B cell (primary cell): ENCODE results near the gene TNFAIP8L1. TPM values are rescaled to one million over a fixed set of nuclear protein-coding genes. Genes with fewer than 3 reads are reported as not detected.

ENCODE experiments used
- ATAC-seq: fragments of 200-7000 bp; cut with Tn5 transposase; one replicate; pipeline ENCODE4 v1.10.0; 2021; ENCODE audit warnings: low read depth, mild to moderate bottlenecking, moderate number of reproducible peaks, moderate library complexity
- CTCF ChIA-PET: fragments of 350-600 bp; sonication (Branson Sonifier 250); formaldehyde crosslinking; loops from one replicate; lab custom pipeline; 2021; ENCODE audit warnings: antibody characterized with exemption, inconsistent platforms; lab: Charles Lee
- POLR2A ChIA-PET: fragments of 350-600 bp; sonication (Branson Sonifier 250); formaldehyde crosslinking; loops from one replicate; lab custom pipeline; 2021; ENCODE audit warnings: antibody characterized with exemption; lab: Charles Lee
- DNase-seq: peaks from one replicate; pipeline ENCODE4 v3.0.0; 2013
- H2AFZ ChIP-seq: 2 replicates; pipeline ENCODE4 v1.6.1; 2012; ENCODE audit warnings: mild to moderate bottlenecking, low read depth, low read length; ENCODE audit not compliant: insufficient read depth, poor library complexity, severe bottlenecking
- H3K27ac ChIP-seq, 2 donors: 1 replicate in 1 of 2; 2 replicates in 1 of 2; pipeline ENCODE4 v1.5.1; 2012 to 2013; ENCODE audit warnings: low read length in 2 of 2, mild to moderate bottlenecking in 2 of 2, moderate library complexity in 1 of 2
- H3K27me3 ChIP-seq, 4 experiments: fragments of 200-600 bp in 1 of 4; sonication (generic) in 1 of 4; replicated peaks in 1 of 4; 1 replicate in 2 of 4; 2 replicates in 2 of 4; pipeline versions ENCODE4 v1.6.1 to v1.7.0; 2013 to 2016; ENCODE audit warnings: low read length in 3 of 4, mild to moderate bottlenecking in 2 of 4, mixed read lengths in 1 of 4, moderate library complexity in 1 of 4; ENCODE audit not compliant: insufficient read depth in 4 of 4, control insufficient read depth in 3 of 4; ENCODE audit errors: control extremely low read depth in 1 of 4
- H3K36me3 ChIP-seq, 2 experiments: replicated peaks in 1 of 2; 1 replicate in 1 of 2; 2 replicates in 1 of 2; pipeline versions ENCODE4 v1.6.1 to v1.7.1; 2013; ENCODE audit warnings: low read length in 1 of 2; ENCODE audit not compliant: insufficient read depth in 2 of 2, control insufficient read depth in 1 of 2; ENCODE audit errors: control extremely low read depth in 1 of 2, extremely low read depth in 1 of 2
- H3K4me1 ChIP-seq, 2 donors: fragments of 200-600 bp in 1 of 2; sonication (generic) in 1 of 2; 1 replicate in 1 of 2; 2 replicates in 1 of 2; pipeline versions ENCODE4 v1.5.1 to v1.6.1; 2013 to 2017; ENCODE audit warnings: low read length in 2 of 2; ENCODE audit not compliant: control insufficient read depth in 2 of 2, insufficient read depth in 2 of 2
- H3K4me2 ChIP-seq: replicated peaks from 2 replicates; pipeline ENCODE3; 2012; ENCODE audit warnings: mild to moderate bottlenecking, low read depth, low read length; ENCODE audit not compliant: poor library complexity, severe bottlenecking
- H3K4me3 ChIP-seq, 5 experiments: fragments of 200-600 bp in 1 of 5; sonication (generic) in 1 of 5; 1 replicate in 3 of 5; 2 replicates in 2 of 5; pipeline versions ENCODE4 v1.5.1 to v1.7.0; 2011 to 2016; ENCODE audit warnings: low read length in 4 of 5, mild to moderate bottlenecking in 4 of 5, low read depth in 2 of 5, control low read depth in 1 of 5, moderate library complexity in 1 of 5; ENCODE audit not compliant: insufficient read depth in 1 of 5; ENCODE audit errors: control extremely low read depth in 1 of 5, extremely low read depth in 1 of 5
- H3K79me2 ChIP-seq: fragments of 200-600 bp; sonication (generic); one replicate; pipeline ENCODE4 v1.6.0; 2016; ENCODE audit warnings: low read length; ENCODE audit not compliant: control insufficient read depth, insufficient read depth
- H3K9ac ChIP-seq: fragments of 200-600 bp; sonication (generic); 2 replicates; pipeline ENCODE4 v1.6.1; 2017; ENCODE audit warnings: mild to moderate bottlenecking, low read length, moderate library complexity
- H3K9me3 ChIP-seq, 3 donors: one replicate each; pipeline versions ENCODE4 v1.6.1 to v1.7.1; 2013; ENCODE audit warnings: low read length in 2 of 3; ENCODE audit not compliant: control insufficient read depth in 2 of 3, insufficient read depth in 1 of 3; ENCODE audit errors: control extremely low read depth in 1 of 3
- H4K20me1 ChIP-seq: 2 replicates; pipeline ENCODE4 v1.6.0; 2012; ENCODE audit warnings: mild to moderate bottlenecking, low read length; ENCODE audit not compliant: insufficient read depth, control insufficient read depth, poor library complexity, severe bottlenecking
- H3K27ac Mint-ChIP-seq: one replicate; pipeline ENCODE4 v1.8.0; 2021; ENCODE audit warnings: mixed read lengths
- H3K27me3 Mint-ChIP-seq: one replicate; pipeline ENCODE4 v1.8.0; 2021; ENCODE audit warnings: mixed read lengths
- H3K4me1 Mint-ChIP-seq: one replicate; pipeline ENCODE4 v1.8.0; 2021; ENCODE audit warnings: mixed read lengths
- H3K4me3 Mint-ChIP-seq: one replicate; pipeline ENCODE4 v1.8.0; 2021; ENCODE audit warnings: mixed read lengths
- H3K9me3 Mint-ChIP-seq: one replicate; pipeline ENCODE4 v1.8.0; 2022; ENCODE audit warnings: mixed read lengths; ENCODE audit not compliant: insufficient read depth
- EZH2 ChIP-seq: IDR thresholded peaks from 2 replicates; pipeline ENCODE4 v1.6.1; 2012; ENCODE audit warnings: borderline replicate concordance, low read depth, mild to moderate bottlenecking, moderate library complexity, low read length; ENCODE audit not compliant: insufficient read depth, poor library complexity, severe bottlenecking
- WGBS: methylation state at CpG from one replicate; pipeline ENCODE4 v1.1.5; 2013; ENCODE audit warnings: missing lambda C conversion rate; ENCODE audit not compliant: insufficient coverage; 5-methylcytosine and 5-hydroxymethylcytosine counted together
- intact Hi-C: fragments of 100-400 bp; cut with micrococcal nuclease; formaldehyde crosslinking; loops from one replicate; pipeline ENCODE4 v1.10.0; 2022
- polyA plus RNA-seq: library from polyadenylated mRNA; depleted of rRNA; stranded (reverse); fragments of >200 nt; gene quantifications from 2 replicates; pipeline ENCODE4 v1.2.3, GENCODE V29; 2012
- total RNA-seq, 2 donors: library from RNA; stranded (reverse); fragments of 120-200 nt in 1 of 2; gene quantifications; 1 replicate in 1 of 2; 2 replicates in 1 of 2; pipeline versions ENCODE4 v1.2.3 to v1.2.4, GENCODE V29; 2013 to 2022
- TF ChIP-seq, protein P1 (sequence below): fragments of 200-600 bp; IDR thresholded peaks from one replicate; pipeline ENCODE4 v1.8.0; 2022; ENCODE audit warnings: antibody characterized with exemption, mild to moderate bottlenecking

Gene TNFAIP8L1
- total and polyA plus RNA-seq, 2 donors (not counting 1 experiment from before 2014, with no cell fraction given): 9.1 to 20.9 TPM

DNA sequence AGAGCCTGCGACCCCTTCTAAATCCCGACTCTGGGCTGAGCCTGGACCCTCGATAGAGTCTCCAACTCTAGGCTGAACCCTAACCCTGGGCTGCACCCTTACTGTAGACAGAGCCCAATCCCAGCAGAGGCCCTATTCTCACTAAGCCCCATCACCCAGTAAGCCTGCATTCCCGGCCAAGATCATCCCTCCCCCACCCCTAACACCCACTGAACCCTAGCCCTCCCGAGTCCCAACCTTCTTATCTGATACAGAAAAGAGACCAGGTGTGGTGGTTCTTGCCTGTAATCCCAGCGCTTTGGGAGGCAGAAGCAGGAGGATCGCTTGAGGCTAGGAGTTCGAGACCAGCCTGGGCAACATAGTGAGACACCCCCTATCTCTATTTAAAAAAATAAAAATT, 2.6 kb upstream of the TNFAIP8L1 start:
- peak overlapping the region in 3 of 5 experiments; percentile 59 to 76 (median 65) for H3K4me3 ChIP-seq
- peak overlapping the region; percentile 67 for H3K4me3 Mint-ChIP-seq
- peak overlapping the region; percentile 97 for H2AFZ ChIP-seq
- ATAC-seq: no peak
- peaks cover 37% of the 10 kb centered on the region for H3K4me1 Mint-ChIP-seq
- no peaks in the 10 kb centered on the region for H3K9me3 Mint-ChIP-seq
- no peaks in the 10 kb centered on the region for H3K36me3 ChIP-seq
- TF ChIP-seq, protein P1, sequence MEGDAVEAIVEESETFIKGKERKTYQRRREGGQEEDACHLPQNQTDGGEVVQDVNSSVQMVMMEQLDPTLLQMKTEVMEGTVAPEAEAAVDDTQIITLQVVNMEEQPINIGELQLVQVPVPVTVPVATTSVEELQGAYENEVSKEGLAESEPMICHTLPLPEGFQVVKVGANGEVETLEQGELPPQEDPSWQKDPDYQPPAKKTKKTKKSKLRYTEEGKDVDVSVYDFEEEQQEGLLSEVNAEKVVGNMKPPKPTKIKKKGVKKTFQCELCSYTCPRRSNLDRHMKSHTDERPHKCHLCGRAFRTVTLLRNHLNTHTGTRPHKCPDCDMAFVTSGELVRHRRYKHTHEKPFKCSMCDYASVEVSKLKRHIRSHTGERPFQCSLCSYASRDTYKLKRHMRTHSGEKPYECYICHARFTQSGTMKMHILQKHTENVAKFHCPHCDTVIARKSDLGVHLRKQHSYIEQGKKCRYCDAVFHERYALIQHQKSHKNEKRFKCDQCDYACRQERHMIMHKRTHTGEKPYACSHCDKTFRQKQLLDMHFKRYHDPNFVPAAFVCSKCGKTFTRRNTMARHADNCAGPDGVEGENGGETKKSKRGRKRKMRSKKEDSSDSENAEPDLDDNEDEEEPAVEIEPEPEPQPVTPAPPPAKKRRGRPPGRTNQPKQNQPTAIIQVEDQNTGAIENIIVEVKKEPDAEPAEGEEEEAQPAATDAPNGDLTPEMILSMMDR: no peak
- no peak for TF ChIP-seq EZH2
- peaks cover 24% of the 10 kb centered on the region for H3K79me2 ChIP-seq
- peaks cover 6% of the 10 kb centered on the region for H3K27me3 Mint-ChIP-seq
- H3K4me1 ChIP-seq: peaks cover 28 to 63% of the 10 kb centered on the region in 2 donors
- H3K27me3 ChIP-seq: peaks cover 0 to 3% (median 0%) of the 10 kb centered on the region in 4 experiments
- peaks cover 9% of the 10 kb centered on the region for H4K20me1 ChIP-seq
- intact Hi-C loops: loop anchor here (1.0 to 5.0 kb wide), 5 partner anchors 60 to 1129 kb away; partner anchors contain the start of genes FZR1, SEMA6B and YJU2
- DNase-seq: no peak
- H3K9ac ChIP-seq: peak overlapping the region; percentile 83
- H3K4me2 ChIP-seq: peak overlapping the region; percentile 99
- WGBS: 85% methylated on average over 3 of the region's 8 CpGs
- ChIA-PET CTCF (interaction anchor here (0.7 to 3.4 kb wide), 37 partner anchors 8 to 392 kb away, joined by 3 to 51 read pairs (median 4); partner anchors contain the start of genes KDM4B, LRG1 and SEMA6B), POLR2A (no interaction called here)
- peak overlapping the region in 1 of 2 donors; percentile 54 for H3K27ac ChIP-seq
- peak overlapping the region; percentile 47 for H3K27ac Mint-ChIP-seq
- peaks cover 0 to 4% (median 0%) of the 10 kb centered on the region in 3 donors for H3K9me3 ChIP-seq

DNA sequence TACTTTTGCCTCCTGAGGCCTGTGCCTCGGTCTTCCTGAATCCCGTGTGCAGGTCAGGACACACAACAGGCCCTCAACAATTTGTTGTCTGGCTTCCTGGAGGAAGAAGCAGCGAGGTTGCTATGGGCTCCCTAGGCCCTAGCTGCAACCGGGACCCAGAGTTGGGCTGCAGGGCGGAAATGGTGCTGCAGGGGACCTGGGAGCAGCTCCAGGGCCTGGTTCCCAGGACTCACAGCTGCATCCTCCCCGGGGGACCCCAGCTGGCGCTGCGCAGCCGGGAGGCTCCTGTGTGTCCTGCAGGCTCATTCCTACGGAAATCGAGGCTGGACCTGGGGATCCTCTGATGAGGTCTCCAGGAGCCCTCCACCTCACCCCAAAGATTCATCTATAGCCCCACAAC, 999 bp upstream of the TNFAIP8L1 start:
- peak; percentile 38 for DNase-seq
- Mint-ChIP-seq H3K9me3 (no peaks in the 10 kb centered on the region), H3K27me3 (peaks cover 2% of the 10 kb centered on the region), H3K27ac (peak overlapping the region; percentile 70), H3K4me3 (no peak overlapping the region), H3K4me1 (peaks cover 41% of the 10 kb centered on the region)
- H3K9me3 ChIP-seq: peaks cover 0 to 4% (median 0%) of the 10 kb centered on the region in 3 donors
- H3K27me3 ChIP-seq: peaks cover 0 to 3% (median 0%) of the 10 kb centered on the region in 4 experiments
- H3K4me2 ChIP-seq: peak overlapping the region; percentile 74
- H3K79me2 ChIP-seq: peaks cover 40% of the 10 kb centered on the region
- peaks cover 32 to 76% of the 10 kb centered on the region in 2 donors for H3K4me1 ChIP-seq
- H3K9ac ChIP-seq: peak overlapping the region; percentile 56
- peak overlapping the region; percentile 86 to 88 for H3K27ac ChIP-seq
- H3K4me3 ChIP-seq: peak overlapping the region in 1 of 5 experiments; percentile 50
- ChIA-PET CTCF (interaction anchor here (1.2 to 3.4 kb wide), 5 partner anchors 10 to 115 kb away, joined by 4 to 51 read pairs (median 18); no protein-coding TSS in a partner anchor), POLR2A (interaction anchor here (0.6 to 0.7 kb wide), 2 partner anchors 73 to 876 kb away, joined by 4 to 10 read pairs; partner anchors contain the start of gene MRPL54)
- intact Hi-C loops: loop anchor here (5.0 kb wide), 3 partner anchors 81 to 1131 kb away; partner anchors contain the start of genes FZR1, SEMA6B and YJU2
- peak overlapping the region; percentile 66 for H2AFZ ChIP-seq
- WGBS: 78% methylated on average over 11 of the region's 11 CpGs
- ATAC-seq: no peak
- peaks cover 13% of the 10 kb centered on the region for H4K20me1 ChIP-seq
- TF ChIP-seq, protein P1: no peak
- no peak for TF ChIP-seq EZH2
- H3K36me3 ChIP-seq: no peaks in the 10 kb centered on the region
